Ovary (tissue), 9 donors: Measurements from ENCODE around the gene RAB29. TPM values are rescaled to one million over a fixed set of nuclear protein-coding genes. Genes with fewer than 3 reads are reported as not detected.

Experiments
- DNase-seq, 5 donors: peaks; one replicate each; pipeline ENCODE4 v3.0.0-alpha.2; 2019 to 2020
- H3K27ac ChIP-seq, 2 donors: fragments of 200-600 bp; one replicate each; pipeline versions ENCODE4 v1.5.1 to v1.8.0; 2019 to 2022
- H3K27me3 ChIP-seq: fragments of 200-600 bp; one replicate; pipeline ENCODE4 v1.8.0; 2022
- H3K36me3 ChIP-seq: fragments of 200-600 bp; sonication (generic); one replicate; pipeline ENCODE4 v1.5.1; 2019
- H3K4me1 ChIP-seq: one replicate; pipeline ENCODE4 v1.8.1; 2013; ENCODE audit warnings: mild to moderate bottlenecking, moderate library complexity; ENCODE audit not compliant: insufficient read depth
- H3K4me3 ChIP-seq: fragments of 200-600 bp; sonication (generic); one replicate; pipeline ENCODE4 v1.5.1; 2017
- H3K9me3 ChIP-seq, 2 donors: fragments of 200-600 bp in 1 of 2; sonication (generic) in 1 of 2; one replicate each; pipeline versions ENCODE4 v1.5.1 to v1.8.1; 2013 to 2019; ENCODE audit warnings: mild to moderate bottlenecking in 1 of 2, moderate library complexity in 1 of 2
- EP300 ChIP-seq: sonication (generic); formaldehyde crosslinking; IDR thresholded peaks from one replicate; pipeline ENCODE4 v1.6.1; 2017; ENCODE audit warnings: antibody characterized with exemption
- POLR2A ChIP-seq: fragments of 450-650 bp; IDR thresholded peaks from one replicate; pipeline ENCODE4 v1.6.1; 2017; ENCODE audit warnings: antibody characterized with exemption, mild to moderate bottlenecking, moderate library complexity
- WGBS, 3 donors: extraction: QIAGEN DNeasy Blood & Tissue Kit in 1 of 3; methylation state at CpG; one replicate each; pipeline versions ENCODE4 v1.1.5 to v1.1.7; 2013 to 2017; 5-methylcytosine and 5-hydroxymethylcytosine counted together
- intact Hi-C, 4 donors: fragments of 100-400 bp; cut with DNase I; formaldehyde crosslinking; loops; one replicate each; pipeline versions ENCODE4 v1.11.0 to v1.15.1; 2022 to 2023
- polyA plus RNA-seq, 2 donors: library from polyadenylated mRNA; stranded (reverse); fragments of 200-250 nt in 1 of 2; fragments of 350-450 nt in 1 of 2; fragmentation: Illumina TruSeq in 1 of 2; extraction: RNeasy Lipid Tissue Mini Kit (QIAGEN cat#74804) in 1 of 2; gene quantifications; one replicate each; pipeline ENCODE4 v1.2.3, GENCODE V29; 2013 to 2014
- total RNA-seq, 7 donors: library from RNA; depleted of rRNA in 2 of 7; stranded (reverse); fragments of >200 nt in 2 of 7; fragmentation: NEBNext Ultra II Directional in 3 of 7; extraction: Animal tissue kit (Norgen Biotek cat#: 25700) in 3 of 7; gene quantifications; one replicate each; pipeline versions ENCODE4 v1.1.0 to v1.2.4, GENCODE V29; 2016 to 2023
- TF ChIP-seq, protein P1 (sequence below), 3 donors: fragments of 450-650 bp in 2 of 3; fragments of 200-600 bp in 1 of 3; IDR thresholded peaks; one replicate each; pipeline versions ENCODE4 v1.5.1 to v1.8.0; 2016 to 2022; ENCODE audit warnings: antibody characterized with exemption in 3 of 3, mild to moderate bottlenecking in 1 of 3
- donor health status: DM: no; HTN: no; CAD: no; lungs with moderate emphysema.
- donor health status: DM: no; HTN: no; CAD: no.
- donor health status: Bipolar disorder and iron deficiency.
- donor health status: DM: yes; HTN: yes; CAD: no.
- donor health status: DM: no; HTN: no; CAD: no.
- donor health status: DM: yes; HTN: yes; CAD: no.

The RAB29 gene
- total and polyA plus RNA-seq, 9 donors: 7.2 to 16.4 (median 10.1) TPM

DNA sequence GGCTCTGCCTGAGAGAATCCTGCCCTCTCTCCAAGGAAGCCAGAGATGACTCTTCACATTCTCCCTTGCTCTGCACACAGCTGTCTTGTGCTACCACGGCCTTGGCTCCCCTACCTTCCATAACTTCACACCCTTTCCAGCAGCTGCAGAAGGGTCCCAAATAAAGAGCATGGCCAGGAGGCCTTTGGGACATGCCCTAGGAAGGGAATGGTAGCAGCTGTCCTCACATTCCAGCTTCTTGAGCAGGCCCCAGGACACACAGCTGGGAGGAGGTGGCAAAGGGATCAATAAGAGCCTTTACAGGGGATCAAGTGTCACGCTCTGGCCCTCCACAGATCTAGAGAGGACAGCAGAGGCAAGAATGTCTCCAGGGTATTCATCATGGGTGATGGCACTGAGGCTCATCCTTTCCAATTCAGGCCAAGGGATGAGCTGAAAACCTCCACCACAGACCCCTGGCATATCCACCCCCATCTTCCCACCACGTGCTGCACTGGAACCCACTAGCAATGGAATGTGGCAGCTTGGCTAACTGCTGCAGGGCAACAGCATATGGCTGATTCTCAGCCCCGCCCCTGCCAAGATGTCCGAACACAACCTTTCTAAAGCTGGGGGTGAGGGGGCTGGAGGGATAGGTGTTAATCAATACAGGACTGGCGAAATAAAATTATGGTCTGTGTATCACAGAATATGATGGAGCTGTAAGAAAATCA lies 17.8 kb upstream of the RAB29 start:
- H3K4me1 ChIP-seq: no peaks in the 10 kb centered on the region
- no peak overlapping the region for H3K27ac ChIP-seq
- 56 to 74% (median 71%) methylated on average over 6 of the region's 6 CpGs for WGBS, 3 donors
- no peaks in the 10 kb centered on the region for H3K9me3 ChIP-seq
- intact Hi-C loops: loop anchor here (5.0 to 10.0 kb wide), 3 partner anchors 122 to 314 kb away; no protein-coding TSS in a partner anchor
- H3K27me3 ChIP-seq: no peaks in the 10 kb centered on the region
- no peaks in the 10 kb centered on the region for H3K36me3 ChIP-seq
- DNase-seq: no peak
- H3K4me3 ChIP-seq: no peak overlapping the region
- TF ChIP-seq POLR2A: no peak
- TF ChIP-seq, protein P1, sequence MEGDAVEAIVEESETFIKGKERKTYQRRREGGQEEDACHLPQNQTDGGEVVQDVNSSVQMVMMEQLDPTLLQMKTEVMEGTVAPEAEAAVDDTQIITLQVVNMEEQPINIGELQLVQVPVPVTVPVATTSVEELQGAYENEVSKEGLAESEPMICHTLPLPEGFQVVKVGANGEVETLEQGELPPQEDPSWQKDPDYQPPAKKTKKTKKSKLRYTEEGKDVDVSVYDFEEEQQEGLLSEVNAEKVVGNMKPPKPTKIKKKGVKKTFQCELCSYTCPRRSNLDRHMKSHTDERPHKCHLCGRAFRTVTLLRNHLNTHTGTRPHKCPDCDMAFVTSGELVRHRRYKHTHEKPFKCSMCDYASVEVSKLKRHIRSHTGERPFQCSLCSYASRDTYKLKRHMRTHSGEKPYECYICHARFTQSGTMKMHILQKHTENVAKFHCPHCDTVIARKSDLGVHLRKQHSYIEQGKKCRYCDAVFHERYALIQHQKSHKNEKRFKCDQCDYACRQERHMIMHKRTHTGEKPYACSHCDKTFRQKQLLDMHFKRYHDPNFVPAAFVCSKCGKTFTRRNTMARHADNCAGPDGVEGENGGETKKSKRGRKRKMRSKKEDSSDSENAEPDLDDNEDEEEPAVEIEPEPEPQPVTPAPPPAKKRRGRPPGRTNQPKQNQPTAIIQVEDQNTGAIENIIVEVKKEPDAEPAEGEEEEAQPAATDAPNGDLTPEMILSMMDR (IDR thresholded peaks at IDR 0.05): no peak
- no peak for TF ChIP-seq EP300

DNA sequence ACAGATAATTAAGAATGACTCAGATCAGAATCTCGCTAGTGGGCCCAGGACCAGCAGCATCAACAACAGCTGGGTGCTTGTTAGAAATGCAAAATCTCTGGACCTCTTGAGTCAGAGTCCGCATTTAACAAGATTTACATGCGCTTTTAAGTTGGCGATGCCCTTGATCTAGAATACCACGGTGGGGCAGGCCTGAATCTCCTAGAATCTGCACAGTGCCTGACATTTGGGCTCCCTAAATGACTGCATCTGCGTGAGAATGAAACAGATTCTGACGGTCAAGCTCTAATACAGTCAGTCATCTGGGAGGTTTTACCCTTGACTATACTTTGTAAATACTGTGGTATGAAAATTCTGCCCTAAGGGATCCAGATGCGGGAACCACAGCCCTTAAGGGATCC lies 17.2 kb upstream of the RAB29 start:
- Histone ChIP-seq H3K27ac (no peak overlapping the region), H3K4me1 (no peaks in the 10 kb centered on the region), H3K36me3 (no peaks in the 10 kb centered on the region), H3K4me3 (no peak overlapping the region), H3K27me3 (no peaks in the 10 kb centered on the region), H3K9me3 (no peaks in the 10 kb centered on the region)
- no peak for DNase-seq
- intact Hi-C loops: loop anchor here (5.0 to 10.0 kb wide), 3 partner anchors 122 to 315 kb away; no protein-coding TSS in a partner anchor
- WGBS, 3 donors: 37 to 62% (median 49%) methylated on average over 8 of the region's 8 CpGs
- TF ChIP-seq POLR2A (no peak), EP300 (no peak)
- TF ChIP-seq, protein P1 (IDR thresholded peaks at IDR 0.05): no peak

DNA sequence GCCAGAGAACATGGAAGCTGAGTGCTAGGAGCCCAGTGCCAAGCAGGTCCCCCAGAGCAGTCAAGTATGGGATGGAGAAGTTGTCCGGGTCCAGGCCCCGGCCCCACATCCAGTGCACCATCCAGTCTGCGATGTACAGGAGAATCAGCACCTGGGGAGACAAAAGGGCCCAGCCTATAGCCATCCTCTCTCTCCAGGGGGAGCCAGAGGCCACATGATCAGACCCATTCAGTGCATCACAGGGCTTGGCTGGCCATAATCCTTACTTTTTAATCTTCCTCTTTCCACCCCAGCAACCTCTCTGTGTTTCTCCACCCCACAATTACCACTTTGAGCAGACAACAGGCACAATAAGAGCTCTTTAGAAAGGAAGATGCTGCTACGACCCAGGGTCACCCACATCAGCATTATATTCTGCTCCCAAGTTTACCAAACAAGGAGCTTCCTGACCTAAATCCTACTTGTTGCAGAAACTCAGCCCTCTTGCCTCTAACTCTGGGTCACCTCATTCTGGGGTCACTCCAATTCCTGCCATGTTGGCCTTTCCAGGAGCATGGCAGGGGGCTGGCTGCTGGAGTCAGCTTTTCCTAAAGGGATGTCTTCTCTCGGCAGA lies 16.4 kb upstream of the RAB29 start:
- Histone ChIP-seq H3K4me3 (no peak overlapping the region), H3K27me3 (no peaks in the 10 kb centered on the region), H3K9me3 (no peaks in the 10 kb centered on the region), H3K4me1 (no peaks in the 10 kb centered on the region), H3K36me3 (no peaks in the 10 kb centered on the region), H3K27ac (no peak overlapping the region)
- peak; percentile 67 to 79 (median 74) for DNase-seq
- 31 to 57% (median 50%) methylated on average over 5 of the region's 5 CpGs for WGBS, 3 donors
- intact Hi-C loops: loop anchor here (2.0 to 10.0 kb wide), 4 partner anchors 123 to 316 kb away; no protein-coding TSS in a partner anchor
- TF ChIP-seq POLR2A (no peak), EP300 (no peak)
- TF ChIP-seq, protein P1 (IDR thresholded peaks at IDR 0.05): peak; percentile 61 to 75 (median 69)

DNA sequence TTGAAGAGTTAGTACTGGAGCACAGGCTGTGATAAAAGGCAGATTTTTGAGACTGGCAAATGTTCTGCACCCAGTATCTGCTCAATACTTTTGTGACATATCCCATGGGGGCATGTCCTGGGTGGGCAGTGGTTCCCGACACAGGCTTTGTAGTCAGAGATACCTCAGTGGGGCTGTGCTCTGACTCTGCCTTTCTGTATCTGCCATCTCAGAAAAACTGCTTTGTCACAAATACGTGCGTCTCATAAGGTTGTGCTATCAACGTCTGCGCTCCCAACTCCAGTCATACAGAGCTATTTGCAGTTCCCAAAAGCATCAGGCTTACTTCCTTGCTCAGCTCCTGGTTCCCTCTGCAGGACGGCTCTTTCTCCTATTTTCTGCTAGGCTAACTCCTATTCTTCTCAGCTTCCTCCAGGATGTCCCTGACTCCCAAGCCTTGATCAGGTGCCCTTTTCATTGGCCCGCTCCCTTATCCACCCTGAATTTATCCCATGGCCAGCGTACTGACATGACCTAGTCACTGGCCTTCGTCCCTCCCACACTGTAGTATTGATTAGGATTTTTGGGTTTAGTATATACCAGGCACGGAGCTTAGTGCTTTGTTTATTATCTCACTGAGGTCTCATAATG lies 12.1 kb upstream of the RAB29 start:
- Histone ChIP-seq H3K4me3 (no peak overlapping the region), H3K4me1 (no peaks in the 10 kb centered on the region), H3K36me3 (no peaks in the 10 kb centered on the region), H3K9me3 (no peaks in the 10 kb centered on the region), H3K27me3 (no peaks in the 10 kb centered on the region), H3K27ac (no peak overlapping the region)
- DNase-seq: no peak
- WGBS, 3 donors: 59 to 73% (median 61%) methylated on average over 10 of the region's 10 CpGs
- intact Hi-C loops: no loop called here
- TF ChIP-seq, protein P1 (IDR thresholded peaks at IDR 0.05): no peak
- TF ChIP-seq EP300 (no peak), POLR2A (no peak)
